DND-41 (cell line): ENCODE results near the gene NOS1AP.

Experiments used
- CTCF ChIP-seq: IDR thresholded peaks from 2 replicates; pipeline ENCODE4 v1.5.1; 2012; ENCODE audit warnings: borderline replicate concordance, low read length, moderate library complexity, mild to moderate bottlenecking; ENCODE audit not compliant: poor library complexity, severe bottlenecking; ENCODE audit errors: extremely low read depth
- EZH2 ChIP-seq: IDR thresholded peaks from 3 replicates; pipeline ENCODE4 v1.6.1; 2012; ENCODE audit warnings: borderline replicate concordance, low read depth, mild to moderate bottlenecking, moderate library complexity, low read length, inconsistent platforms; ENCODE audit not compliant: severe bottlenecking

- no peak for TF ChIP-seq CTCF
- no peak for TF ChIP-seq EZH2
Observed at GRCh38 chr1:162206300-162206699, 136.8 kb downstream of the NOS1AP start.
